Ishikawa (cell line): ENCODE results near the gene ARHGEF25.

Experiments used
- CEBPB ChIP-seq: IDR thresholded peaks from 2 replicates; pipeline ENCODE4 v1.6.1; 2012
- CREB1 ChIP-seq: IDR thresholded peaks from 2 replicates; pipeline ENCODE4 v1.6.1; 2012; ENCODE audit warnings: low read depth
- EGR1 ChIP-seq: IDR thresholded peaks from 2 replicates; pipeline ENCODE4 v1.6.1; 2012
- EP300 ChIP-seq: IDR thresholded peaks from 2 replicates; pipeline ENCODE4 v1.6.1; 2012; ENCODE audit warnings: borderline replicate concordance
- FOXM1 ChIP-seq: IDR thresholded peaks from 2 replicates; pipeline ENCODE4 v1.6.1; 2012; ENCODE audit warnings: low read depth, borderline replicate concordance
- MAX ChIP-seq: IDR thresholded peaks from 2 replicates; pipeline ENCODE4 v1.6.1; 2012
- NFIC ChIP-seq: IDR thresholded peaks from 2 replicates; pipeline ENCODE4 v1.6.1; 2012
- RAD21 ChIP-seq: IDR thresholded peaks from 2 replicates; pipeline ENCODE4 v1.6.1; 2012; ENCODE audit warnings: low read depth
- REST ChIP-seq: IDR thresholded peaks from 2 replicates; pipeline ENCODE4 v1.6.1; 2012; ENCODE audit warnings: low read depth, mild to moderate bottlenecking
- TAF1 ChIP-seq: IDR thresholded peaks from 2 replicates; pipeline ENCODE4 v1.6.1; 2012; ENCODE audit warnings: low read depth, mild to moderate bottlenecking
- TCF12 ChIP-seq: IDR thresholded peaks from 2 replicates; pipeline ENCODE4 v1.6.1; 2012; ENCODE audit warnings: low read depth
- TEAD4 ChIP-seq: IDR thresholded peaks from 2 replicates; pipeline ENCODE4 v1.6.1; 2012
- YY1 ChIP-seq: IDR thresholded peaks from 2 replicates; pipeline ENCODE4 v1.6.1; 2012; ENCODE audit warnings: low read depth
- ZBTB7A ChIP-seq: IDR thresholded peaks from 2 replicates; pipeline ENCODE4 v1.6.1; 2012; ENCODE audit warnings: low read depth
- TF ChIP-seq, protein P1 (sequence below): IDR thresholded peaks from 2 replicates; pipeline ENCODE4 v1.6.1; 2012

The ARHGEF25 gene

DNA sequence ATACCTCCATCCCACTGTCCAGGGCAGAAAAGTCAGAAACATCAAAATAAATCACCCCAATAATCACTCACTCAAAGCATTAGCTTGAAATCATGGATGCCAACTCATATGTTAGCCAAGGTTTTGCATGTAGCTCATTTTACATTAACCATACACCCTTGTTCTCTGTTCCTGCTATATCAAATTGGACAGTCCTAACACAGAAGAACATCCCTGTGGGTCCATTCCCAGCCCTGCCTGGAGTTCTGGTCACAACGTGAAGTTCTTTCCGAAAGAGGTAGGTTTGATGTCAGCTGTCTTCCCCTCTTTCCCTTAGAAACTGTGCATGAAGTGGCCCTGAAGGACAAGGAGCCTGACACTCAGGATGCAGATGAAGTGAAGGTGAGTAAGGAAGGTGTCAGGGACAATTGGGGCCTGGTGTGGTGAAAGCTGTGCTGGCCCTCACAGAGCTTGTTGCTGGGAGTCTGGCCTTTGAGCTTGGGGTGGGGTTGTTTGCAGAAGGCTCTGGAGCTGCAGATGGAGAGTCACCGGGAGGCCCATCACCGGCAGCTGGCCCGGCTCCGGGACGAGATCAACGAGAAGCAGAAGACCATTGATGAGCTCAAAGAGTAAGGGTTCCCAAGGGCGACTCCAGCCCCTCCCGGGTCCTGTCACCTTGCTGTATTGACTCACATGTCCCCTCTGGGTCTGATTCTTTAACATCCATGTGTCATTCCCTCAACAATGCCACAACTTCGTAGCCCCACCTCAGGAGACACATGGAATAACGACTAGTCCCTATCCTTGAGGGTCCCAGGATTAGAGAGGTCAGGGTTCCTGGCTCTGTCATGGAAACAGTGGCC, 35.2 kb upstream of the ARHGEF25 start:
- no peak for TF ChIP-seq YY1
- TF ChIP-seq EGR1 = no peak
- TF ChIP-seq NFIC = no peak
- TF ChIP-seq EP300 = no peak
- no peak for TF ChIP-seq ZBTB7A
- no peak for TF ChIP-seq TAF1
- no peak for TF ChIP-seq MAX
- TF ChIP-seq REST = no peak
- TF ChIP-seq TEAD4 = no peak

GRCh38 chr12:57576613-57577160, 34.5 kb upstream of the ARHGEF25 start:
- TF ChIP-seq, protein P1, sequence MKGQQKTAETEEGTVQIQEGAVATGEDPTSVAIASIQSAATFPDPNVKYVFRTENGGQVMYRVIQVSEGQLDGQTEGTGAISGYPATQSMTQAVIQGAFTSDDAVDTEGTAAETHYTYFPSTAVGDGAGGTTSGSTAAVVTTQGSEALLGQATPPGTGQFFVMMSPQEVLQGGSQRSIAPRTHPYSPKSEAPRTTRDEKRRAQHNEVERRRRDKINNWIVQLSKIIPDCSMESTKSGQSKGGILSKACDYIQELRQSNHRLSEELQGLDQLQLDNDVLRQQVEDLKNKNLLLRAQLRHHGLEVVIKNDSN = no peak
- TF ChIP-seq FOXM1 = no peak
- no peak for TF ChIP-seq REST
- no peak for TF ChIP-seq TEAD4
- TF ChIP-seq RAD21 = no peak
- no peak for TF ChIP-seq CREB1
- no peak for TF ChIP-seq EGR1
- no peak for TF ChIP-seq CEBPB
- TF ChIP-seq MAX = no peak
- TF ChIP-seq NFIC = no peak
- TF ChIP-seq YY1 = no peak
- TF ChIP-seq ZBTB7A = no peak
- no peak for TF ChIP-seq EP300
- no peak for TF ChIP-seq TAF1
- no peak for TF ChIP-seq TCF12

DNA sequence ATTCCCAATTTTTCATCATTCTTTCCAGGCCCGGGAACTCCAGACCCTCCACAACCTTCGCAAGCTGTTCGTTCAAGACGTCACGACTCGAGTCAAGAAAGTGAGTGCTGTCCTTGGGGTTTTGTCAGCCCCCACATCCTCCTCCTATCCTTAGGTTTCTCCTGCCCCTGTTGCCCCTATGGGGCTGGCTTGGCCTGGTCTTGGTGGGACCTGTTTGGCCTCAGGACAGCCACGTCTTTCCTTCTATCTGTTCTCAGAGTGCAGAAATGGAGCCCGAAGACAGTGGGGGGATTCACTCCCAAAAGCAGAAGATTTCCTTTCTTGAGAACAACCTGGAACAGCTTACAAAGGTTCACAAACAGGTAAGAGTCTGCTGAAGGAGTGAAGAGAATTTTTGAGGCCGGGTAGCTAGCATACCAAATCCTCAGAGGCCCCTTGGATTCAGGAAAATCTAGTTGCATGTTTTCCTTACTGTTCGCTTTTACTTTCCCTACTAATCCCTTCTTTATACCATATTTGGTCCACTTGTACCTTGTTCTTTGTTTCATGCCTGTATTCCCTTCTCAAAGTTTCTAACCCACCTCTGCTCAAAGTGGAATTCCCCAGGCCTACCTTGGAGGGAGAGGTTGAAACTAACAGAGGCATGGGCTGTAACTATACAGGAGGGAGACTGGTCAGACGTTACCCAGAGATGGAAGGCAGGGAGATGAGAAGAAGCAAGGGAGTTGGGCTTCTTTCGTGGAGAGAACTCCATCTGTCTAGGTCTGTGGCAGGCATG, 33.1 kb upstream of the ARHGEF25 start:
- TF ChIP-seq RAD21 (no peak), NFIC (no peak), MAX (no peak), TCF12 (no peak), REST (no peak), TAF1 (no peak), FOXM1 (no peak), TEAD4 (no peak), CEBPB (no peak), EGR1 (no peak), EP300 (no peak), YY1 (no peak), ZBTB7A (no peak), CREB1 (no peak)
- TF ChIP-seq, protein P1 = no peak
